Spinal cord (tissue), 10 donors: ENCODE results near the gene SERPINE1. TPM values are rescaled to one million over a fixed set of nuclear protein-coding genes. Genes with fewer than 3 reads are reported as not detected.

Experiments
- DNase-seq, 6 donors: peaks; one replicate each; pipeline versions ENCODE4 v3.0.0 to v3.0.0-alpha.2; 2013 to 2015; ENCODE audit warnings: low spot score in 6 of 6, low read depth in 4 of 6
- H3K27ac ChIP-seq: one replicate; pipeline ENCODE4 v1.5.1; 2013; ENCODE audit warnings: low read depth, low read length, control low read depth
- H3K27me3 ChIP-seq: one replicate; pipeline ENCODE4 v1.6.1; 2013; ENCODE audit warnings: low read length; ENCODE audit not compliant: control insufficient read depth, insufficient read depth
- H3K36me3 ChIP-seq: one replicate; pipeline ENCODE4 v1.6.1; 2013; ENCODE audit warnings: low read length; ENCODE audit not compliant: control insufficient read depth, insufficient read depth
- H3K4me1 ChIP-seq: one replicate; pipeline ENCODE4 v1.6.1; 2013; ENCODE audit warnings: low read length; ENCODE audit not compliant: control insufficient read depth, insufficient read depth
- H3K4me3 ChIP-seq: one replicate; pipeline ENCODE4 v1.5.1; 2013; ENCODE audit warnings: low read depth, low read length, control low read depth
- H3K9me3 ChIP-seq: one replicate; pipeline ENCODE4 v1.6.1; 2013; ENCODE audit warnings: low read length; ENCODE audit not compliant: control insufficient read depth, insufficient read depth
- WGBS: methylation state at CpG from one replicate; pipeline ENCODE4 v1.1.5; 2013; ENCODE audit warnings: missing lambda C conversion rate; ENCODE audit not compliant: insufficient coverage; 5-methylcytosine and 5-hydroxymethylcytosine counted together
- polyA plus RNA-seq, 2 donors: library from polyadenylated mRNA; unstranded; fragments of 120-200 nt; gene quantifications; one replicate each; pipeline ENCODE4 v1.2.1, GENCODE V29; 2013; ENCODE audit not compliant: insufficient read length in 2 of 2
- total RNA-seq, 2 donors: library from RNA; depleted of rRNA in 1 of 2; stranded (reverse); fragments of 120-200 nt in 1 of 2; fragments of >200 nt in 1 of 2; gene quantifications; one replicate each; pipeline versions ENCODE4 v1.2.3 to v1.2.4, GENCODE V29; 2013 to 2014
- donor health status: healthy.

Gene SERPINE1
- total and polyA plus RNA-seq, 4 donors, result 1.9 to 4.8 (median 2.0) TPM

- peaks cover 55% of the 10 kb centered on the region for H3K4me1 ChIP-seq
- H3K36me3 ChIP-seq, result peaks cover 25% of the 10 kb centered on the region
- H3K4me3 ChIP-seq, result no peak overlapping the region
- no peaks in the 10 kb centered on the region for H3K9me3 ChIP-seq
- DNase-seq, result peak in 2 of 6 donors; percentile 18 to 46
- peaks cover 92% of the 10 kb centered on the region for H3K27me3 ChIP-seq
- H3K27ac ChIP-seq, result no peak overlapping the region
- 7% methylated on average over 70 of the region's 79 CpGs for WGBS
Measured at GRCh38 chr7:101172005-101172853, 45.3 kb downstream of the SERPINE1 start.

GRCh38 chr7:101172854-101173751, 46.2 kb downstream of the SERPINE1 start:
- H3K9me3 ChIP-seq, result no peaks in the 10 kb centered on the region
- H3K27ac ChIP-seq, result no peak overlapping the region
- peaks cover 25% of the 10 kb centered on the region for H3K36me3 ChIP-seq
- H3K27me3 ChIP-seq, result peaks cover 90% of the 10 kb centered on the region
- WGBS, result 12% methylated on average over 48 of the region's 53 CpGs
- H3K4me3 ChIP-seq, result no peak overlapping the region
- DNase-seq, result peak in 2 of 6 donors; percentile 51 to 59
- H3K4me1 ChIP-seq, result peaks cover 51% of the 10 kb centered on the region

GRCh38 chr7:101173752-101174244, 46.9 kb downstream of the SERPINE1 start:
- Histone ChIP-seq H3K27ac (no peak overlapping the region), H3K4me1 (peaks cover 49% of the 10 kb centered on the region), H3K4me3 (no peak overlapping the region), H3K36me3 (peaks cover 25% of the 10 kb centered on the region), H3K27me3 (peaks cover 89% of the 10 kb centered on the region), H3K9me3 (no peaks in the 10 kb centered on the region)
- WGBS, result 22% methylated on average over 14 of the region's 16 CpGs
- DNase-seq, result peak in 1 of 6 donors; percentile 8

GRCh38 chr7:101174322-101174854, 47.5 kb downstream of the SERPINE1 start:
- Histone ChIP-seq H3K4me1 (peaks cover 51% of the 10 kb centered on the region), H3K36me3 (peaks cover 25% of the 10 kb centered on the region), H3K27me3 (peaks cover 87% of the 10 kb centered on the region), H3K9me3 (no peaks in the 10 kb centered on the region), H3K4me3 (no peak overlapping the region), H3K27ac (no peak overlapping the region)
- no peak for DNase-seq
- 18% methylated on average over 27 of the region's 28 CpGs for WGBS

GRCh38 chr7:101175664-101176063, 48.8 kb downstream of the SERPINE1 start:
- no peak for DNase-seq
- H3K4me1 ChIP-seq, result peaks cover 50% of the 10 kb centered on the region
- peaks cover 25% of the 10 kb centered on the region for H3K36me3 ChIP-seq
- H3K27me3 ChIP-seq, result peaks cover 87% of the 10 kb centered on the region
- no CpG with 5 or more reads among the region's 3 CpGs for WGBS
- no peak overlapping the region for H3K27ac ChIP-seq
- H3K9me3 ChIP-seq, result no peaks in the 10 kb centered on the region
- no peak overlapping the region for H3K4me3 ChIP-seq

GRCh38 chr7:101177644-101178043, 50.7 kb downstream of the SERPINE1 start:
- Histone ChIP-seq H3K27me3 (peaks cover 74% of the 10 kb centered on the region), H3K4me3 (no peak overlapping the region), H3K4me1 (peaks cover 41% of the 10 kb centered on the region), H3K36me3 (peaks cover 19% of the 10 kb centered on the region), H3K27ac (no peak overlapping the region), H3K9me3 (no peaks in the 10 kb centered on the region)
- DNase-seq, result no peak
- WGBS, result 22% methylated on average over 1 of the region's 2 CpGs

- H3K4me3 ChIP-seq, result peak overlapping the region; percentile 27
- peaks cover 60% of the 10 kb centered on the region for H3K27me3 ChIP-seq
- under 1% methylated on average over 12 of the region's 20 CpGs for WGBS
- H3K9me3 ChIP-seq, result no peaks in the 10 kb centered on the region
- DNase-seq, result peak in 2 of 6 donors; percentile 68 to 86
- H3K36me3 ChIP-seq, result peaks cover 5% of the 10 kb centered on the region
- H3K27ac ChIP-seq, result no peak overlapping the region
- H3K4me1 ChIP-seq, result peaks cover 30% of the 10 kb centered on the region
Measured at GRCh38 chr7:101179117-101179516, 52.2 kb downstream of the SERPINE1 start.

GRCh38 chr7:101179713-101180112, 52.8 kb downstream of the SERPINE1 start:
- Histone ChIP-seq H3K4me3 (peak overlapping the region; percentile 35), H3K27ac (no peak overlapping the region), H3K9me3 (no peaks in the 10 kb centered on the region), H3K4me1 (peaks cover 26% of the 10 kb centered on the region), H3K27me3 (peaks cover 54% of the 10 kb centered on the region), H3K36me3 (no peaks in the 10 kb centered on the region)
- peak in 1 of 6 donors; percentile 61 for DNase-seq
- WGBS, result 1% methylated on average over 27 of the region's 27 CpGs

GRCh38 chr7:101180130-101180755, 53.3 kb downstream of the SERPINE1 start, which contains the start of gene NAT16:
NAT16 (minus strand) TSS chr7:101180293; CDS start chr7:101174807, 5,486 bp downstream.
- Histone ChIP-seq H3K27ac (no peak within 1 kb of the TSS), H3K9me3 (no peaks in the 10 kb centered on the region), H3K27me3 (peaks cover 48% of the 10 kb centered on the region), H3K36me3 (no peaks in the 10 kb centered on the region), H3K4me3 (peak within 1 kb of the TSS; percentile 35), H3K4me1 (peaks cover 26% of the 10 kb centered on the region)
- under 1% methylated on average over 42 of the region's 56 CpGs for WGBS
- peak in 2 of 6 donors; percentile 62 to 79 for DNase-seq
